Endometrial microvascular endothelial cells (primary cell): ENCODE results near the gene GLIS1. TPM values are rescaled to one million over a fixed set of nuclear protein-coding genes. Genes with fewer than 3 reads are reported as not detected.

Source experiments
- in situ Hi-C: cut with HindIII; loops from 2 replicates; pipeline ENCODE4 v1.10.0; 2017; ENCODE audit warnings: low sequenced_read_pairs, low pct_unique_long_range_greater_than_20kb; ENCODE audit errors: inconsistent ontology term
- total RNA-seq: library from RNA; depleted of rRNA; stranded (reverse); fragments of >200 nt; gene quantifications from one replicate; pipeline ENCODE4 v1.2.3, GENCODE V29; 2015; ENCODE audit errors: inconsistent ontology term

GLIS1 gene
- total RNA-seq, 1 donor from 2014 or later = not detected

GRCh38 chr1:53502641-53503432, 236.1 kb downstream of the GLIS1 start:
- in situ Hi-C loops = no loop called here

DNA sequence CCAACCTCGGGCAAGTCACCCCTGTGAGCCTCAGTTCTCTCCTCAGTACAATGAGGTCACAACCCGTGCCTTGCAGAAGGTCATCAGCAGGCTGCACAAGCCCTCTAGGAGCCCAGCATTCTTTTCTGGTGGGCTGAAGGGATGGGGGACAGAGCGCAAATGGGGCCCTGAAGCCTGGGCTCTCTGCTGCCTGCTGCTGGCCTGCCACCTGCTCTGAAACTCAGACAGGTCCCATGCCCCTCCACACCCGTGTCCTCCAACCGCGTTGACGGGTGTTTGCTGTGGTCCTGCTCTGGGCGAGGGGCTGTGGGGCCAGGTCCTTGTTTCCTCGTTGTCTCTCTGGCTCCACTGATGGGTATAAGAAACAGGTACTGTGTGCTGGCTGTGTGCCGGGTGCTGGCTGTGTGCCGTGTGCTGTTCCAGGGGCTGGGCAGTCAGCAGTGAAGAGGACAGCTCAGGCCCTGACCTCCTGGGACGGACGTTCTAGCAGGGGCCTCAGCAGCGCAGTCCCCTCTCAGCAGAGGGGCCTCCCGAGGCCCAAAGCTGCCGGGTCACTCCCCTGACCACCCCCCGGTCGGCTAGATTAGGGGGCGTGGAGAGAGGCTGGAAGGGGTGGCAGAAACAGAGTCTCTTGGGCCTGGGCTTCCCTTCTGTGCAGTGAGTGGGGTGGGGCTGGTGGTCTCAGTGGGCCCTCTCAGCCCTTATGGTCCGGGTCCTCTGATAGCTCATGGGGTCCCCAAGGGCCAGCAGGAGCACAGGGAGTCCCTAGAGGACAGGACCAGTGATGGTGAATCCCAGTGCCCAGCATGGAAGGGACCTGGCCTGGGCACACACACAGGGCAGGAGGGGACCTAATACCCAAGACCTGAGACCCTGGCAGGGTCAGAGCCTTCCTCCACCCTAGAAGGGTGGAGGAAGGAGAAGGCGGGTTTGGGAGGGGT, 237.6 kb downstream of the GLIS1 start:
- in situ Hi-C loops = no loop called here

GRCh38 chr1:53500204-53501064, 238.5 kb downstream of the GLIS1 start:
- in situ Hi-C loops = no loop called here

- in situ Hi-C loops = no loop called here
These were observed 239.4 kb downstream of the GLIS1 start for GRCh38 chr1:53499257-53500203.

DNA sequence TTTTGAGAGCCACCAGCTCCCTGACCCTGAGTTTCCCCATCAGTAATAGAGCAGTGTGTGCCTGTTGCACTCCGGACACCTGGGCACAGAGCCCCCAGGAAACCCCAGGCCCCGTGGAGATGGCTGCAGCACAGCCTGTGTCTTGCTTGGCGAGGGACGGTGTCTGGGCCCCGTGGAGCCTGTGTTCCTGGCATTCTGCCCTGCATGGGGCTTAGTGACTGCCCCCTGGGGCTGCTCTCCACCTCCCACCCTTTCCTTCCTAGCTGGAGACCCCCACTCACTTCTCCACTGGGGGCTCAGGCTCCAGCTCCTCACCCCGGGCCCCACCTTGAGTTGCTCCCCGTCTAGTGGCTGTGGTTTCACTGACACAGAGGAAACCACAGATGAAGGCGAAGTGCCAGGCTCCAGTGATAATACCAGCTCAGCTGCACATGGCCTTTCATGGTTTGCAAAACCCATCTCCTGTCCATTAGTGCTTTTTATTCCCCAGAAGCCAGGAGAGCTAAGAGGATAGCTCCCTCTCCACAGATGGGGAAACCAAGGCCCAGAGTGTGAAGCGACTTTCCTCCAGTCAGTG, 240.3 kb downstream of the GLIS1 start:
- in situ Hi-C loops = no loop called here

DNA sequence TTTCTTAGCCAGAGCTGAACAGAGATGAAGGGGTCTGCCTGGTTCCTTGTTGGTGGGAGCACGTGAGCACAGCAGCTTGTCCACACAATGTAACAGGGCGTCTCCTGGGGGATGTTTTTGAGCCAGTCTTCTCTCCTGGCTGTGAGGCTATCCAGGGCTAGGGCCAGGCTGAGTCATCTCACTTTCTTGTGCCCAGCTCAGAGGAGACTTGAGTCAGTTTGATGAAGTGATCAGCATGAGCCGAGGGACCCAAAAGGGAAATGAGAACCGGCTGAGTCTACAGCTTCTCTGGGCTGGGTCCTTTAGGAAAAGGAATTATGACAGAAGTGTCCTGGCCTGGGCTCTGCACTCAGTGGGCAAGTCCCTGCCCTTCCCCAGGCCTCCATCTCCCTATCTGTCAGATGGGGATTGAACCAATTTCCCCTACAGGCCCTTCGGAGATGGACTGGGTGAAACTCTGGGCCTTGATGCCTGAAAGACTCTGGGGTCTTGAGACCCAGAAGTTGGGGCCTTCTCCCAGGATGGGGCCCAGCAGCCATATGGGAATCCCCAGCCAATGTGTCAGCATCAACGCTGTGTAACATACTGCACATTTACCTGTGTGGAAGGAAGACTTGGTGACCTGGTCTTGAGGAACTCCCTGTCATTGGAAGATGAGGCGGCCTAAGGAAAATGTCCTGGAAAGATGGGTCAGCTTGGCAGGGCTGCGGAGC, 243.2 kb downstream of the GLIS1 start:
- in situ Hi-C loops = no loop called here

GRCh38 chr1:53490351-53490750, 248.6 kb downstream of the GLIS1 start:
- in situ Hi-C loops = no loop called here

GRCh38 chr1:53486395-53487026, 252.5 kb downstream of the GLIS1 start:
- in situ Hi-C loops = no loop called here

- in situ Hi-C loops = no loop called here
These were observed 253.2 kb downstream of the GLIS1 start for GRCh38 chr1:53485478-53486394.

DNA sequence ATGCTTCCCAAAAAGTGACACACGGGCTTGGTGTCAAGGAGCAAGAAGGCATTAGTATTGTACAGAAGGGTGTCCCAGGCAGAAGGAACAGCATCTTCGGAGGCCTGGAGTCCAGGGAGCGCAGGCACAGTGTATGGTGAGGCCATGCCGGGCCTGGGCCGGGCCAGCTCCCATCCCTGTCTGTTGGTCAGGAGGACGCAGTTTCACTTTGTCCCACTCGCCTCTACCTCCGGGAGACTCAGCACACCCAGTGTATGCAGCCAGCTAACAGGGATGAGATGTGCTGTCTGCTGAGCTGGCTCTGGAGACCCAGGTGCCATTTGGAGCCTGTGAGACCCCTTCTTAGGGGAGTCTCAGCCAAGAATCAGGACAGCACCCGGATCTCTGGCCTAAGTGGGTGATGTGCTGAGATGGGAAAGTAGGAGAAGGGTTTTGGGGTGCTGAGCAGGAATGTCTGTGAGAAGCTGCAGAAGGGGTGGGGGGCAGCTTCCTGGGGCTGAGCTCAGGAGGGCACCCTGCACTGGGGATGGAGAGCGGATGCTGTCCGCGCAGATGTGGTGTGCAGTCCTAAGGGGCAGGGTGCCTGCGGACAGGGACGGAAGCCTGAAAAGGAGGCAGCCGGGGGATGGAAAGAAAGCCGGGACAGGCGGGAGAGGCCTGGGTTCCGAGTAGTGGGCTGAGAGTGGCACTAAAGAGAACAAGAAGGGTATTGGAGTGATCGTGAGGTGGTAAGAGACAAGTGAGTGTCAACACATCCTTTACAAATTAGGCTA, 254.1 kb downstream of the GLIS1 start:
- in situ Hi-C loops = no loop called here

DNA sequence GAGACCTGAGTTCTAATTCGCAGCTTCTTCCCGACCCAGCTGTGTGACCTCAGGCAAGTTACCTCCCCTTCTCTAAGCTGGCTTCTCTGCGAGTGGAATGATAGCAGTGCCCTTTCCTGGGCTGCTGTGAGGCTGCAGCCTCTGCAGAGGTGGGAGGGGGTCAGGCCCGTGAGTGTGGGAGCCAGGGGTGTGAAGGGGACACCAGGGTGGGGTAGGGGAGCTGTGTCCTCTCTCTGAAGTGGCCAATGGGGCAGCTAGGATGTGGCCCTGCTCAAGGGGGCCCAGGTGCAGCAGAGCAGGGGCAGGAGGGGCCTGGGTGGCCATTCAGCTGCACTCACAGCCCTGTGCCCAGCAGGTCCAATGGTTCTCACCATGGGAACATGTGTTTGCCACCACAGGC, 255.3 kb downstream of the GLIS1 start:
- in situ Hi-C loops = no loop called here

DNA sequence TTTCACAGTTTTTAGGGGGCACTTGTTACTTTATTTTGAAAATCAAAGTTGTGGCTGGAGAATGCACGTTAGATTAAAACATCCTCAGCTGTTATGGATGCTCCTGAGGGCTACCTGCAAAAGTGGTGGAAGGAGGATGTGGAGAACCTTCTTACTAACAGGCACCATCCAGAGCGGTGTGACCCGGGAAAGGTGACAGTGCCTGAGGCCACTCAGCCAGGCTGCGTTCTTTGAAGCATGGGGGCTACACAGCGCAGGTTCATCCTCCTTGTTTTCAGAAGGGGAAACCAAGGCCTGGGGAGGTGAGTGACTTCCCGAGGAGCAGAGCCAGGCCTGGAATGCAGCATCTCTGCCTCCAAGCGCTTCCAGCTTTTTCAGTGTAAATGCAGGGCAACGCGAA, 255.8 kb downstream of the GLIS1 start:
- in situ Hi-C loops = no loop called here

DNA sequence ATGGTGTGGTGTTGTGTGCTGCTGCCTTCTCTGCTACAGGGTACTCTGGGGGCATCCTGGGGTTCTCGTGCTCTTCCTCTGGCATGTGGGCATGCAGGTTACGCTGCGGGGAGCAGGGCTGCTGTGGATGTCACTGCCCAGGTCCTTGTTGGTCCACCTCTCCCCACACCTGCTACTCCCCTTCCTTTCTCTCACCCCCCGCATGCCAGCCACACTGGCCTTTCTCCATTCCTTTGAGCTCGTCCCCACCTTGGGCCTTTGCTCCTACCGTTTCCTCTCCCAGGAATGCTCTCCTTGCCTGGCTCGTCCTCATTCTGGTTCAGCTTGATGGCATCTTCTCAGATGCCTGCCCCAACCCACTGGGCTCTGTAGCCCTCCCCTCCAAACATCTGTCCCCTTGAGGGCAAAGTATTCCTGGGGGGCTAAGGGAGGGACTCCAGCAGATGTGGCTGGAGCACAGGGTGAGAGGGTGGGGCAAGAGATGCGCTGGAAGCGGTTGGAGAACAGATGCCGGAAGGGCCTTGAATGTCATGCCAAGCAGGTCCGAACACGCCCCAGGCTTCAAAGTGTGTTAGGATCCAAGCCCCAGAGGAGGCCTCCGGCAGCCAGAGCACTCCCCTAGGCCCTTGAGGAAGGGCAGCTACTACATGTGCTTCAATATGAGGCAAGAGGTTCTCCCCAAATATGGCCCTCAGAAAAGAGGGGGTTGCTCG, 256.4 kb downstream of the GLIS1 start:
- in situ Hi-C loops = no loop called here

DNA sequence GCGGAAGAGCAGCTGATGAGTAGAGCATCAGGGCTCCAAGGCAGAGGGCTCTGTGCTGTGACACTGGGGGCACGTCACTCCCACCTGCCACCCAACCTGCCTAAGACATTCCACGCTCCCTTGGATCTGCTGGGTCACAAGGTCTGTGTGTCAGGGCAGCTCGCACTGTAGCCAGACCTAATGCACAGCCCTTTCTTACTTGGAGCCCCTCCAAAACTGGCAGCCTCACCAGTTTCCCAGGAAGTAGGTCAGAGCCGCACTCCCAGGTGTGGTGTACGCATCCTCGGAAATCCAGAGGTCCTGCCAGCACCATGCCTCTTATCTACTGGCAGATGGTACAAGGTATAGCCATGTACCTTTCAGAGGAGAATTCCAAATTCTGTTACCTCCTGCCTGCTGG, 257.5 kb downstream of the GLIS1 start:
- in situ Hi-C loops = no loop called here
